22Rv1 (cell line): Measurements from ENCODE around the gene BRD3.

Experiments used
- CTCF ChIP-seq: fragments of 450-650 bp; IDR thresholded peaks from 2 replicates; pipeline ENCODE4 v1.5.1; 2017; ENCODE audit warnings: mild to moderate bottlenecking
- ZFX ChIP-seq: fragments of 450-650 bp; IDR thresholded peaks from 2 replicates; pipeline ENCODE4 v1.6.1; 2017; ENCODE audit warnings: antibody characterized with exemption, borderline replicate concordance

GRCh38 chr9:134033516-134034214 is 34.2 kb downstream of the BRD3 start:
- TF ChIP-seq CTCF: no peak
- no peak for TF ChIP-seq ZFX
